Panc1 (cell line): Measurements from ENCODE around the gene OR10H1. TPM values are rescaled to one million over a fixed set of nuclear protein-coding genes. Genes with fewer than 3 reads are reported as not detected.
"Not testable (repeated sequence)": the region's sequence is repeated elsewhere in the genome, so short reads cannot be mapped to it uniquely, and the experiment has no call there.

Source experiments
- ATAC-seq: fragments of 200-7000 bp; cut with Tn5 transposase; 2 replicates; pipeline ENCODE4 v1.9.1; 2020; ENCODE audit warnings: mild to moderate bottlenecking, moderate library complexity
- BruUV-seq: library from RNA; stranded (reverse); fragments of 400-500 nt; replicated peaks from 2 replicates; lab custom pipeline; 2021; lab: Mats Ljungman, UMichigan
- CTCF ChIA-PET: fragments of 300-600 bp; sonication (Branson Sonifier 250); formaldehyde crosslinking; loops from one replicate; lab custom pipeline; 2022; ENCODE audit warnings: antibody characterized with exemption; lab: Charles Lee
- POLR2A ChIA-PET: fragments of 300-600 bp; sonication (Branson Sonifier 250); formaldehyde crosslinking; loops from one replicate; lab custom pipeline; 2022; ENCODE audit warnings: antibody characterized with exemption; lab: Charles Lee
- DNase-seq: peaks from one replicate; pipeline ENCODE4 v3.0.0-alpha.2; 2010; ENCODE audit warnings: low read depth, low spot score
- H3K27ac ChIP-seq: 2 replicates; pipeline ENCODE4 v1.5.1; 2011; ENCODE audit warnings: mild to moderate bottlenecking, low read length, inconsistent platforms
- H3K27me3 ChIP-seq: fragments of 200-500 bp; sonication (Bioruptor generic); 2 replicates; pipeline ENCODE4 v1.6.0; 2014; ENCODE audit warnings: low read length, inconsistent platforms; ENCODE audit not compliant: control insufficient read depth, insufficient read depth
- H3K36me3 ChIP-seq: fragments of 200-500 bp; sonication (Bioruptor generic); 2 replicates; pipeline ENCODE4 v1.5.1; 2014; ENCODE audit warnings: inconsistent platforms, mild to moderate bottlenecking, low read length, moderate library complexity; ENCODE audit not compliant: control insufficient read depth, insufficient read depth
- H3K4me1 ChIP-seq: 2 replicates; pipeline ENCODE4 v1.5.1; 2011; ENCODE audit warnings: inconsistent platforms, mild to moderate bottlenecking, low read length, moderate library complexity; ENCODE audit not compliant: control insufficient read depth, insufficient read depth
- H3K4me3 ChIP-seq, 2 experiments: 2 replicates each; pipeline ENCODE4 v1.5.1; 2011 to 2012; ENCODE audit warnings: low read depth in 2 of 2, low read length in 2 of 2, mild to moderate bottlenecking in 2 of 2, inconsistent platforms in 1 of 2, moderate library complexity in 1 of 2
- H3K9me3 ChIP-seq: fragments of 200-500 bp; sonication (Bioruptor generic); 2 replicates; pipeline ENCODE4 v1.5.1; 2014; ENCODE audit warnings: low read depth, mild to moderate bottlenecking, inconsistent platforms, low read length, moderate library complexity; ENCODE audit not compliant: control insufficient read depth, insufficient read depth
- CTCF ChIP-seq: fragments of 450-650 bp; IDR thresholded peaks from 2 replicates; pipeline ENCODE4 v1.5.1; 2017; ENCODE audit warnings: mild to moderate bottlenecking
- POLR2AphosphoS5 ChIP-seq: IDR thresholded peaks from 2 replicates; pipeline ENCODE4 v1.6.1; 2012; ENCODE audit warnings: mild to moderate bottlenecking, low read depth, low read length, moderate library complexity
- REST ChIP-seq, 2 experiments: IDR thresholded peaks; 2 replicates each; pipeline ENCODE4 v1.6.1; 2011 to 2012; ENCODE audit warnings: low read depth in 2 of 2, control low read depth in 1 of 2, low read length in 1 of 2, mild to moderate bottlenecking in 1 of 2, moderate library complexity in 1 of 2; ENCODE audit not compliant: insufficient read depth in 1 of 2
- SIN3A ChIP-seq: IDR thresholded peaks from 2 replicates; pipeline ENCODE4 v1.6.1; 2012; ENCODE audit warnings: low read depth, mild to moderate bottlenecking, low read length, moderate library complexity, borderline replicate concordance; ENCODE audit not compliant: insufficient read depth
- TCF7L2 ChIP-seq: IDR thresholded peaks from 2 replicates; pipeline ENCODE4 v1.6.1; 2011; ENCODE audit warnings: mild to moderate bottlenecking, low read depth, low read length, inconsistent platforms
- in situ Hi-C: cut with HindIII; loops from 2 replicates; pipeline ENCODE4 v1.10.0; 2016; ENCODE audit warnings: low sequenced_read_pairs, low pct_unique_long_range_greater_than_20kb
- intact Hi-C: fragments of 100-400 bp; cut with micrococcal nuclease; formaldehyde crosslinking; loops from one replicate; pipeline ENCODE4 v1.10.0; 2022; ENCODE audit not compliant: unreplicated experiment
- total RNA-seq: library from RNA; stranded (reverse); gene quantifications from one replicate; pipeline ENCODE4 v1.2.1, GENCODE V29; 2021; ENCODE audit not compliant: unreplicated experiment

Gene OR10H1
- total RNA-seq, 1 experiment from 2014 or later: not detected

- H3K27me3 ChIP-seq: peaks cover 3% of the 10 kb centered on the region; the same call in 1 of the 2 replicates
- H3K9me3 ChIP-seq: no peaks in the 10 kb centered on the region
- no peak for DNase-seq
- in situ Hi-C loops: no loop called here
- CTCF ChIA-PET: no interaction called here
- ATAC-seq: no peak
- no peaks in the 10 kb centered on the region for H3K36me3 ChIP-seq
- H3K27ac ChIP-seq: no peak overlapping the region
- POLR2A ChIA-PET: no interaction called here
- TF ChIP-seq POLR2AphosphoS5: no peak
- no peak for TF ChIP-seq REST (IDR thresholded peaks at IDR 0.05; ENCODE audit: insufficient read depth in 1 of 2, low read depth in 2 of 2, low read length in 1 of 2)
- intact Hi-C loops: no loop called here
- no TSS peak for BruUV-seq
- no peak overlapping the region for H3K4me3 ChIP-seq
- H3K4me1 ChIP-seq: no peaks in the 10 kb centered on the region
Measured at GRCh38 chr19:15846923-15847322, 31.5 kb upstream of the OR10H1 start.

GRCh38 chr19:15843894-15844222, 28.4 kb upstream of the OR10H1 start:
- ATAC-seq, H3K27me3 ChIP-seq, DNase-seq, CTCF ChIA-PET, BruUV-seq, H3K36me3 ChIP-seq, in situ Hi-C loops, H3K4me1 ChIP-seq, H3K27ac ChIP-seq, intact Hi-C loops, H3K9me3 ChIP-seq, H3K4me3 ChIP-seq: not testable (repeated sequence)
- POLR2A ChIA-PET: interaction anchor here (0.7 kb wide), 1 partner anchor 33 kb away, joined by 11 read pairs; no protein-coding TSS in a partner anchor

GRCh38 chr19:15843203-15843893, 27.9 kb upstream of the OR10H1 start:
- no peak for DNase-seq
- Histone ChIP-seq H3K9me3 (no peaks in the 10 kb centered on the region), H3K4me1 (no peaks in the 10 kb centered on the region), H3K27ac (no peak overlapping the region), H3K27me3 (peaks cover 3% of the 10 kb centered on the region; the same call in 1 of the 2 replicates), H3K36me3 (no peaks in the 10 kb centered on the region), H3K4me3 (no peak overlapping the region)
- TF ChIP-seq CTCF: no peak
- TF ChIP-seq POLR2AphosphoS5: no peak
- no peak for TF ChIP-seq TCF7L2
- TF ChIP-seq REST (IDR thresholded peaks at IDR 0.05; ENCODE audit: insufficient read depth in 1 of 2, low read depth in 2 of 2, low read length in 1 of 2): no peak
- no peak for TF ChIP-seq SIN3A
- no peak for ATAC-seq
- ChIA-PET POLR2A (no interaction called here), CTCF (no interaction called here)
- no TSS peak for BruUV-seq
- in situ Hi-C loops (no loop called here), intact Hi-C loops (no loop called here)
